HepG2 (cell line): Measurements from ENCODE around the gene BRK1. TPM values are rescaled to one million over a fixed set of nuclear protein-coding genes. Genes with fewer than 3 reads are reported as not detected.

Experiments used
- ATAC-seq: fragments of 200-7000 bp; cut with Tn5 transposase; 3 replicates; pipeline ENCODE4 v1.9.1; 2020; ENCODE audit warnings: mild to moderate bottlenecking, moderate library complexity
- BruUV-seq: library from RNA; stranded (reverse); fragments of 400-500 nt; replicated peaks from 2 replicates; lab custom pipeline; 2021; lab: Mats Ljungman, UMichigan
- CTCF ChIA-PET: fragments of 300-600 bp; formaldehyde crosslinking; extraction: SDS; loops from one replicate; lab custom pipeline; 2021; ENCODE audit warnings: low total read pairs, inconsistent platforms, low intra/inter-chr PET ratio; lab: Yijun Ruan, JAX
- POLR2A ChIA-PET: fragments of 350-600 bp; sonication (Branson Sonifier 250); formaldehyde crosslinking; loops from one replicate; lab custom pipeline; 2020; ENCODE audit warnings: antibody characterized with exemption, inconsistent platforms; lab: Yijun Ruan, JAX
- DNase-seq: peaks from one replicate; pipeline ENCODE4 v3.0.0-alpha.2; 2015; ENCODE audit warnings: low spot score
- FAIRE-seq: peaks from 3 replicates; lab custom pipeline; 2011; peaks lifted over from hg19 to GRCh38; lab: Jason Lieb, UNC
- H2AFZ ChIP-seq: one replicate; pipeline ENCODE4 v1.6.1; 2011; ENCODE audit warnings: low read length, inconsistent platforms
- H3K27ac ChIP-seq: fragments of 300-600 bp; 3 replicates; pipeline ENCODE4 v1.8.0; 2011; ENCODE audit warnings: mixed run types, mild to moderate bottlenecking, mixed read lengths, low read length, inconsistent platforms; ENCODE audit not compliant: insufficient read depth; ENCODE audit errors: extremely low read length
- H3K27me3 ChIP-seq, 2 experiments: fragments of 200-600 bp in 1 of 2; 2 replicates in 1 of 2; 3 replicates in 1 of 2; pipeline versions ENCODE4 v1.6.0 to v1.8.0; 2011; ENCODE audit warnings: low read length in 2 of 2, mild to moderate bottlenecking in 2 of 2, moderate library complexity in 2 of 2, inconsistent platforms in 1 of 2; ENCODE audit not compliant: insufficient read depth in 2 of 2, control insufficient read depth in 1 of 2
- H3K36me3 ChIP-seq, 2 experiments: fragments of 200-600 bp in 1 of 2; replicated peaks in 1 of 2; 2 replicates in 1 of 2; 3 replicates in 1 of 2; pipeline versions ENCODE4 v1.5.1 to v1.8.0; 2011; ENCODE audit warnings: low read length in 2 of 2, inconsistent platforms in 1 of 2; ENCODE audit not compliant: insufficient read depth in 2 of 2, control insufficient read depth in 1 of 2
- H3K4me1 ChIP-seq: 2 replicates; pipeline ENCODE4 v1.5.1; 2012; ENCODE audit warnings: low read length, inconsistent platforms; ENCODE audit not compliant: insufficient read depth
- H3K4me2 ChIP-seq: 2 replicates; pipeline ENCODE4 v1.6.0; 2011; ENCODE audit warnings: low read depth, low read length, inconsistent platforms
- H3K4me3 ChIP-seq, 3 experiments: fragments of 200-600 bp in 1 of 3; sonication (generic), shearing (Covaris generic) in 1 of 3; replicated peaks in 1 of 3; 2 replicates each; pipeline ENCODE4 v1.5.1; 2011 to 2016; ENCODE audit warnings: low read length in 3 of 3, inconsistent platforms in 2 of 3, low read depth in 2 of 3, mild to moderate bottlenecking in 2 of 3, control low read depth in 1 of 3, mixed read lengths in 1 of 3; ENCODE audit not compliant: insufficient read depth in 1 of 3
- H3K79me2 ChIP-seq: one replicate; pipeline ENCODE4 v1.6.1; 2011; ENCODE audit warnings: low read length, inconsistent platforms; ENCODE audit not compliant: insufficient read depth
- H3K9ac ChIP-seq: 2 replicates; pipeline ENCODE4 v1.6.0; 2011; ENCODE audit warnings: mild to moderate bottlenecking, low read depth, low read length, inconsistent platforms; ENCODE audit not compliant: insufficient read depth
- H3K9me3 ChIP-seq: 2 replicates; pipeline ENCODE4 v1.5.1; 2012; ENCODE audit warnings: mild to moderate bottlenecking, low read length
- H4K20me1 ChIP-seq: 2 replicates; pipeline ENCODE4 v1.6.0; 2011; ENCODE audit warnings: inconsistent platforms, mild to moderate bottlenecking, low read length, moderate library complexity; ENCODE audit not compliant: insufficient read depth
- BORCS8-MEF2B ChIP-seq: sonication (generic); formaldehyde crosslinking; IDR thresholded peaks from 2 replicates; pipeline ENCODE4 v1.8.0; 2022; ENCODE audit warnings: mild to moderate bottlenecking, missing genetic modification reagents
- DZIP1 ChIP-seq: sonication (generic); formaldehyde crosslinking; IDR thresholded peaks from 2 replicates; pipeline ENCODE4 v1.5.0; 2020; ENCODE audit warnings: mild to moderate bottlenecking, missing genetic modification reagents
- JDP2 ChIP-seq: sonication (generic); formaldehyde crosslinking; IDR thresholded peaks from 2 replicates; pipeline ENCODE4 v1.8.1; 2022; ENCODE audit warnings: missing genetic modification reagents, borderline replicate concordance
- KLF12 ChIP-seq: sonication (generic); formaldehyde crosslinking; IDR thresholded peaks from 2 replicates; pipeline ENCODE4 v1.4.0; 2020; ENCODE audit warnings: missing genetic modification reagents, borderline replicate concordance
- MAFF ChIP-seq: IDR thresholded peaks from 2 replicates; pipeline ENCODE4 v1.6.1; 2011; ENCODE audit warnings: low read depth, low read length, improper control_type of control experiment
- MAFK ChIP-seq, 2 experiments: IDR thresholded peaks in 1 of 2; conservative IDR thresholded peaks in 1 of 2; 2 replicates each; pipeline ENCODE4 v1.6.1; 2011; ENCODE audit warnings: improper control_type of control experiment in 2 of 2, low read length in 2 of 2
- NFAT5 ChIP-seq: sonication (generic); formaldehyde crosslinking; IDR thresholded peaks from 2 replicates; pipeline ENCODE4 v1.4.0; 2020; ENCODE audit warnings: missing genetic modification reagents
- NR2F2 ChIP-seq: IDR thresholded peaks from 2 replicates; pipeline ENCODE4 v1.6.1; 2012; ENCODE audit warnings: low read depth, inconsistent platforms, borderline replicate concordance
- ZNF335 ChIP-seq: sonication (generic); formaldehyde crosslinking; IDR thresholded peaks from 2 replicates; pipeline ENCODE4 v1.4.0; 2020; ENCODE audit warnings: missing genetic modification reagents
- ZNF674 ChIP-seq: sonication (generic); formaldehyde crosslinking; IDR thresholded peaks from 2 replicates; pipeline ENCODE4 v1.5.0; 2020; ENCODE audit warnings: low read depth, mild to moderate bottlenecking, missing genetic modification reagents
- ZNF761 ChIP-seq: sonication (generic); formaldehyde crosslinking; conservative IDR thresholded peaks from 2 replicates; pipeline ENCODE4 v1.4.0; 2020; ENCODE audit warnings: mild to moderate bottlenecking, missing genetic modification reagents
- WGBS: methylation state at CpG from one replicate; pipeline ENCODE4 v1.1.6; 2017; ENCODE audit warnings: low lambda C conversion rate; 5-methylcytosine and 5-hydroxymethylcytosine counted together
- in situ Hi-C: cut with HindIII; loops from 2 replicates; pipeline ENCODE4 v1.10.0; 2017; ENCODE audit warnings: low pct_unique_long_range_greater_than_20kb; ENCODE audit not compliant: extremely low pct_ligation_motif_present
- intact Hi-C: fragments of 100-400 bp; cut with micrococcal nuclease; formaldehyde crosslinking; loops from one replicate; pipeline ENCODE4 v1.10.0; 2022; ENCODE audit not compliant: unreplicated experiment
- polyA plus RNA-seq, 8 experiments: library from polyadenylated mRNA; depleted of rRNA in 3 of 8; stranded (reverse) in 7 of 8; unstranded in 1 of 8; fragments of >200 nt; fragmentation: Illumina TruSeq in 4 of 8; extraction: Trizol in 4 of 8; gene quantifications; 2 replicates each; pipeline versions ENCODE4 v1.2.1 to v1.2.3, GENCODE V29; 2011 to 2016; ENCODE audit warnings: low read depth in 4 of 8, missing spikeins in 1 of 8, mixed read lengths in 1 of 8; ENCODE audit not compliant: insufficient read depth in 1 of 8
- total RNA-seq, 5 experiments: library from RNA; depleted of rRNA; stranded (reverse); fragments of >200 nt; fragmentation: Illumina TruSeq; extraction: Trizol; gene quantifications; 2 replicates each; pipeline ENCODE4 v1.2.3, GENCODE V29; 2016; ENCODE audit warnings: low read depth in 1 of 5
- TF ChIP-seq, protein P1 (sequence below): sonication (generic); formaldehyde crosslinking; IDR thresholded peaks from 2 replicates; pipeline ENCODE4 v1.4.0; 2020; ENCODE audit warnings: missing genetic modification reagents, borderline replicate concordance

BRK1 gene
- total and polyA plus RNA-seq, 2 of the 13 experiments (the other 11 are each of a cell fraction or from before 2014, with no cell fraction given): 118 to 155 TPM

GRCh38 chr3:10150987-10151386 lies 35.5 kb downstream of the BRK1 start:
- Histone ChIP-seq H2AFZ (no peak overlapping the region), H3K9me3 (no peaks in the 10 kb centered on the region), H3K4me2 (no peak overlapping the region), H3K79me2 (peaks cover 9% of the 10 kb centered on the region), H3K4me1 (peaks cover 6% of the 10 kb centered on the region), H4K20me1 (no peaks in the 10 kb centered on the region), H3K9ac (no peak overlapping the region), H3K4me3 (no peak overlapping the region), H3K27me3 (no peaks in the 10 kb centered on the region), H3K27ac (no peak overlapping the region), H3K36me3 (peaks cover 14 to 47% of the 10 kb centered on the region in 2 experiments; a peak in 4 of 5 replicates)
- ATAC-seq (no peak), DNase-seq (no peak), FAIRE-seq (no peak)
- no peak for TF ChIP-seq NFAT5 (CRISPR knock-in tag)
- peak; percentile 68 to 73 for TF ChIP-seq MAFK (conservative IDR thresholded peaks at IDR 0.05 in 1 of 2, IDR thresholded peaks at IDR 0.05 in 1 of 2; ENCODE audit: low read length in 2 of 2)
- TF ChIP-seq JDP2 (CRISPR knock-in tag): no peak
- no peak for TF ChIP-seq DZIP1
- no peak for TF ChIP-seq ZNF674 (CRISPR knock-in tag)
- TF ChIP-seq BORCS8-MEF2B (CRISPR knock-in tag): no peak
- TF ChIP-seq, protein P1, sequence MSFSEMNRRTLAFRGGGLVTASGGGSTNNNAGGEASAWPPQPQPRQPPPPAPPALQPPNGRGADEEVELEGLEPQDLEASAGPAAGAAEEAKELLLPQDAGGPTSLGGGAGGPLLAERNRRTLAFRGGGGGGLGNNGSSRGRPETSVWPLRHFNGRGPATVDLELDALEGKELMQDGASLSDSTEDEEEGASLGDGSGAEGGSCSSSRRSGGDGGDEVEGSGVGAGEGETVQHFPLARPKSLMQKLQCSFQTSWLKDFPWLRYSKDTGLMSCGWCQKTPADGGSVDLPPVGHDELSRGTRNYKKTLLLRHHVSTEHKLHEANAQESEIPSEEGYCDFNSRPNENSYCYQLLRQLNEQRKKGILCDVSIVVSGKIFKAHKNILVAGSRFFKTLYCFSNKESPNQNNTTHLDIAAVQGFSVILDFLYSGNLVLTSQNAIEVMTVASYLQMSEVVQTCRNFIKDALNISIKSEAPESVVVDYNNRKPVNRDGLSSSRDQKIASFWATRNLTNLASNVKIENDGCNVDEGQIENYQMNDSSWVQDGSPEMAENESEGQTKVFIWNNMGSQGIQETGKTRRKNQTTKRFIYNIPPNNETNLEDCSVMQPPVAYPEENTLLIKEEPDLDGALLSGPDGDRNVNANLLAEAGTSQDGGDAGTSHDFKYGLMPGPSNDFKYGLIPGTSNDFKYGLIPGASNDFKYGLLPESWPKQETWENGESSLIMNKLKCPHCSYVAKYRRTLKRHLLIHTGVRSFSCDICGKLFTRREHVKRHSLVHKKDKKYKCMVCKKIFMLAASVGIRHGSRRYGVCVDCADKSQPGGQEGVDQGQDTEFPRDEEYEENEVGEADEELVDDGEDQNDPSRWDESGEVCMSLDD (CRISPR knock-in tag): no peak
- TF ChIP-seq ZNF335 (CRISPR knock-in tag): no peak
- no peak for TF ChIP-seq NR2F2
- TF ChIP-seq MAFF: peak; percentile 55
- TF ChIP-seq ZNF761 (CRISPR knock-in tag): no peak
- TF ChIP-seq KLF12 (CRISPR knock-in tag): no peak
- CTCF ChIA-PET: no interaction called here
- BruUV-seq: no TSS peak
- WGBS: 70% methylated on average over 4 of the region's 6 CpGs
- POLR2A ChIA-PET: no interaction called here
- in situ Hi-C loops (no loop called here), intact Hi-C loops (no loop called here)
